Calu3 (cell line): Measurements from ENCODE around the gene KRTAP10-6. TPM values are rescaled to one million over a fixed set of nuclear protein-coding genes. Genes with fewer than 3 reads are reported as not detected.

ENCODE experiments used
- BruUV-seq: library from RNA; stranded (reverse); fragments of 400-500 nt; replicated peaks from 2 replicates; lab custom pipeline; 2021; lab: Mats Ljungman, UMichigan
- CTCF ChIA-PET: fragments of 300-600 bp; sonication (Branson Sonifier 250); formaldehyde crosslinking; loops from one replicate; lab custom pipeline; 2022; ENCODE audit warnings: antibody characterized with exemption; lab: Charles Lee
- DNase-seq: peaks from one replicate; pipeline ENCODE4 v3.0.0; 2022
- H3K27ac Mint-ChIP-seq: one replicate; pipeline ENCODE4 v1.8.0; 2022; ENCODE audit warnings: mixed read lengths; ENCODE audit not compliant: unreplicated experiment
- H3K27me3 Mint-ChIP-seq: one replicate; pipeline ENCODE4 v1.8.0; 2022; ENCODE audit warnings: mixed read lengths; ENCODE audit not compliant: unreplicated experiment
- H3K36me3 Mint-ChIP-seq: one replicate; pipeline ENCODE4 v1.8.0; 2022; ENCODE audit warnings: mild to moderate bottlenecking, moderate library complexity, mixed read lengths; ENCODE audit not compliant: insufficient read depth, unreplicated experiment
- H3K4me1 Mint-ChIP-seq: one replicate; pipeline ENCODE4 v1.8.0; 2022; ENCODE audit warnings: mild to moderate bottlenecking, low read depth, mixed read lengths; ENCODE audit not compliant: unreplicated experiment
- H3K4me3 Mint-ChIP-seq: one replicate; pipeline ENCODE4 v1.8.0; 2022; ENCODE audit warnings: mild to moderate bottlenecking, low read depth, moderate library complexity, mixed read lengths; ENCODE audit not compliant: unreplicated experiment
- H3K9me3 Mint-ChIP-seq: one replicate; pipeline ENCODE4 v1.8.0; 2022; ENCODE audit warnings: low read depth, mixed read lengths; ENCODE audit not compliant: unreplicated experiment
- intact Hi-C: fragments of 100-400 bp; cut with micrococcal nuclease; formaldehyde crosslinking; loops from one replicate; pipeline ENCODE4 v1.10.0; 2022; ENCODE audit not compliant: unreplicated experiment
- total RNA-seq: library from RNA; stranded (reverse); gene quantifications from 2 replicates; pipeline ENCODE4 v1.2.3, GENCODE V29; 2022
- TF ChIP-seq, protein P1 (sequence below): fragments of 200-600 bp; IDR thresholded peaks from one replicate; pipeline ENCODE4 v1.8.0; 2022; ENCODE audit warnings: antibody characterized with exemption; ENCODE audit not compliant: unreplicated experiment

The KRTAP10-6 gene
- total RNA-seq, 1 experiment from 2014 or later, result not detected

DNA sequence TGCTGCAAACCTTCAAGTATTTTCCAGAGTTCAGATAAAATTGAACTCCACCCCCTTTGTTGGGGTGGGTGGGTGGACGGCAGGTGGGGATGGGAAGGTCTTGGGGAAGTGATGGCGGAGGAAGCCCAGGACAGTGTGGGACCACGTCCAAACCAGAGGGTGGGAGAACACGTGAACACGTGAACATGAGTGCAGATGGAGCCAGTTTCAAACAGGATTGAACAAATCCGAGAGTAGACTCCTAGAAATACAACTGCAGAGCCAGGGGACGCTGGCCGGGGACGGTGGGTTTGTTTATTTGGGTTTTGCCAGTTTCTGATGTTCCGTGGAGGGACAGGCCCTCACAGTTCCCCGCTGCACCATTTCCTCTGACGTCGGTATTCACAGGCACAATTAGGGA lies 43.9 kb downstream of the KRTAP10-6 start:
- H3K4me3 Mint-ChIP-seq, result no peak overlapping the region
- intact Hi-C loops, result no loop called here
- peaks cover 85% of the 10 kb centered on the region for H3K27me3 Mint-ChIP-seq
- peaks cover 9% of the 10 kb centered on the region for H3K4me1 Mint-ChIP-seq
- peaks cover 3% of the 10 kb centered on the region for H3K9me3 Mint-ChIP-seq
- DNase-seq, result no peak
- H3K36me3 Mint-ChIP-seq, result no peaks in the 10 kb centered on the region
- CTCF ChIA-PET, result no interaction called here
- TF ChIP-seq, protein P1, sequence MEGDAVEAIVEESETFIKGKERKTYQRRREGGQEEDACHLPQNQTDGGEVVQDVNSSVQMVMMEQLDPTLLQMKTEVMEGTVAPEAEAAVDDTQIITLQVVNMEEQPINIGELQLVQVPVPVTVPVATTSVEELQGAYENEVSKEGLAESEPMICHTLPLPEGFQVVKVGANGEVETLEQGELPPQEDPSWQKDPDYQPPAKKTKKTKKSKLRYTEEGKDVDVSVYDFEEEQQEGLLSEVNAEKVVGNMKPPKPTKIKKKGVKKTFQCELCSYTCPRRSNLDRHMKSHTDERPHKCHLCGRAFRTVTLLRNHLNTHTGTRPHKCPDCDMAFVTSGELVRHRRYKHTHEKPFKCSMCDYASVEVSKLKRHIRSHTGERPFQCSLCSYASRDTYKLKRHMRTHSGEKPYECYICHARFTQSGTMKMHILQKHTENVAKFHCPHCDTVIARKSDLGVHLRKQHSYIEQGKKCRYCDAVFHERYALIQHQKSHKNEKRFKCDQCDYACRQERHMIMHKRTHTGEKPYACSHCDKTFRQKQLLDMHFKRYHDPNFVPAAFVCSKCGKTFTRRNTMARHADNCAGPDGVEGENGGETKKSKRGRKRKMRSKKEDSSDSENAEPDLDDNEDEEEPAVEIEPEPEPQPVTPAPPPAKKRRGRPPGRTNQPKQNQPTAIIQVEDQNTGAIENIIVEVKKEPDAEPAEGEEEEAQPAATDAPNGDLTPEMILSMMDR, result no peak
- BruUV-seq, result no TSS peak
- H3K27ac Mint-ChIP-seq, result no peak overlapping the region

DNA sequence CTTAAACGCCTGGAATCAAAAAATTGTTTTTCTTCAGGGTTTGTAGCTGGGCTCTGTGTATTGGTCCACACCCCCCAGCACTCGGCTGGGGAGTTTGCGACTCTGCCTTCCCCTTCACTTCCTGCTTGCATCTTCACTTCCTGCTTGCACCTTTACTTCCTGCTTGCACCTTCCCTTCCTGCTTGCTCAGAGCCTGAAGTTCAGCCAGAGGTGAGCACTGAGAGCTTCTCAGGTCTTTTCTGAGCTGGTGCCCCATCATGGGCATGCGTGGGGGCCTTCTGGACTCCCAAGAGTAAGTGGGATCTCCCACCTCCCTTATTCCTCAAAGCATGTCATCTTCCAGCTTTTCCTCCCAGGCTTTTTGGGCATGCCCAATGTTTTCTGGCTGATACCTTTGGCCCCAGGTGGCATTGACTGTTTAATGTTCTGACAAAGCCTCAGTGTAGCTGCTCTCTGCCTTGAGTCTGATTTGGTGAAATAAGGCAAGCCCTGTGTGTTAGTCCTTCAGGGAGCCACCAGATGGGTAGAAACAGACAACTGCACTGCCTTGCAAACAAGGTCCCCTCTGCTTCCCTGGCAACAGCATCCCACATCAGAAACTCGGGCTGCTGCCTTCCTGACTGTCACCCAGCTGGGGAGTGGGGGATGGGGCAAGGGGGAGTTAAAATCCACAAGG lies 44.5 kb downstream of the KRTAP10-6 start:
- no TSS peak for BruUV-seq
- peaks cover 3% of the 10 kb centered on the region for H3K9me3 Mint-ChIP-seq
- DNase-seq, result no peak
- TF ChIP-seq, protein P1, result no peak
- H3K27ac Mint-ChIP-seq, result no peak overlapping the region
- H3K4me1 Mint-ChIP-seq, result peaks cover 9% of the 10 kb centered on the region
- no peak overlapping the region for H3K4me3 Mint-ChIP-seq
- CTCF ChIA-PET, result no interaction called here
- peaks cover 79% of the 10 kb centered on the region for H3K27me3 Mint-ChIP-seq
- H3K36me3 Mint-ChIP-seq, result no peaks in the 10 kb centered on the region
- intact Hi-C loops, result no loop called here

DNA sequence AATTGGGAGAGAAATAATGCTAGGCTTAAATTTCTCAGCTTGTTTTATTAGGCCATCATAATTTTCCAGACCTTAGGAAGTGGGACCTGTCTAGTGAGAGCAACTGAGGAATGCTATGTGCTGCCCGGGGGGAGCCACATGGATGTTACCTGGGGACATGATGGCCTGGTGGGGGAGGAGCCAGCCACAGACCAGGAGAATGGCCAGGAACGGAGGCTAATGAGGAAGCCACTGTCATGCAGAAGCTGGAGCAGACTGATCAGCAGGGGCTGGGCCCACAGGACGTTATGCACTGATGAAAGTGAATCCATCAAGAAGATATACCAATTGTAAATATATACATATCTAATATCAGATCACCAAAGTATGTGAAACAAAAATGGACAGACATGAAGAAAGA lies 47.7 kb downstream of the KRTAP10-6 start:
- H3K9me3 Mint-ChIP-seq, result peaks cover 3% of the 10 kb centered on the region
- no peaks in the 10 kb centered on the region for H3K36me3 Mint-ChIP-seq
- no peak overlapping the region for H3K27ac Mint-ChIP-seq
- TF ChIP-seq, protein P1, result no peak
- H3K4me1 Mint-ChIP-seq, result no peaks in the 10 kb centered on the region
- CTCF ChIA-PET, result no interaction called here
- H3K4me3 Mint-ChIP-seq, result no peak overlapping the region
- DNase-seq, result no peak
- intact Hi-C loops, result no loop called here
- BruUV-seq, result no TSS peak
- peaks cover 47% of the 10 kb centered on the region for H3K27me3 Mint-ChIP-seq

DNA sequence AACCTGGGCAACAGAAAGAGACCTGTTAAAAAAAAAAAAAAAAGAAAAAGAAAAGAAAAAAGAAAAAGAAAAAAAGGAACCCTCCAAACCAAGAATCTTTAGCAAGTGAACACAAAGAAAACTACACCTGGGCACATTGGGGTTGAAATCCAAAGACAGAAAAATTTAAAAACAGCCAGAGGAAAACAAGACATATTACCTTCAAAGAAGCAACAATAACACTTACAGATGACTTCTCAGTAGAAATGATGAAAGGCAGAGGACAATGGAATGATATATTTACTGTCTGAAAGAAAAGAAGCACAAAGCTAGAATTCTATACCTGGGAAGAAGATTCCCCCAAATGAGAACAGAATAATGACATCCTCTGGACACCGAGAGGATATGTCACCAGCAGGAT lies 49.6 kb downstream of the KRTAP10-6 start:
- Mint-ChIP-seq H3K4me3 (no peak overlapping the region), H3K9me3 (peaks cover 3% of the 10 kb centered on the region), H3K4me1 (no peaks in the 10 kb centered on the region), H3K27me3 (peaks cover 28% of the 10 kb centered on the region), H3K36me3 (no peaks in the 10 kb centered on the region), H3K27ac (no peak overlapping the region)
- DNase-seq, result no peak
- intact Hi-C loops, result no loop called here
- no TSS peak for BruUV-seq
- TF ChIP-seq, protein P1, result no peak
- CTCF ChIA-PET, result no interaction called here

Other genes starting within 250 kb of the KRTAP10-6 start
- gene TRPM2, start 238.9 kb downstream of the KRTAP10-6 start, total RNA-seq, result not detected in 2 replicates
- gene LRRC3, start 137.0 kb downstream of the KRTAP10-6 start, total RNA-seq, result 0.40 and 0.61 TPM in 2 replicates
- gene KRTAP10-1, start 52.3 kb downstream of the KRTAP10-6 start, total RNA-seq, result not detected in 2 replicates
- not detected in 2 replicates for gene KRTAP10-2, start 41.0 kb downstream of the KRTAP10-6 start, total RNA-seq
- gene KRTAP10-3, start 33.7 kb downstream of the KRTAP10-6 start, total RNA-seq, result not detected in 2 replicates
- not detected in 2 replicates for gene KRTAP10-4, start 18.8 kb downstream of the KRTAP10-6 start, total RNA-seq
- not detected in 2 replicates for gene KRTAP10-5, start 11.9 kb downstream of the KRTAP10-6 start, total RNA-seq
- gene KRTAP10-7, start 8.1 kb upstream of the KRTAP10-6 start, total RNA-seq, result not detected in 2 replicates
- not detected in 2 replicates for gene KRTAP10-8, start 19.6 kb upstream of the KRTAP10-6 start, total RNA-seq
- gene KRTAP10-9, start 34.6 kb upstream of the KRTAP10-6 start, total RNA-seq, result not detected in 2 replicates
- not detected in 2 replicates for gene KRTAP10-10, start 44.9 kb upstream of the KRTAP10-6 start, total RNA-seq
- gene KRTAP10-11, start 53.9 kb upstream of the KRTAP10-6 start, total RNA-seq, result not detected in 2 replicates
- not detected in 2 replicates for gene KRTAP12-4, start 62.2 kb upstream of the KRTAP10-6 start, total RNA-seq
- not detected in 2 replicates for gene KRTAP12-3, start 65.4 kb upstream of the KRTAP10-6 start, total RNA-seq
- gene KRTAP12-2, start 74.4 kb upstream of the KRTAP10-6 start, total RNA-seq, result not detected in 2 replicates
- not detected in 2 replicates for gene KRTAP12-1, start 89.7 kb upstream of the KRTAP10-6 start, total RNA-seq
- not detected in 2 replicates for gene KRTAP10-12, start 104.7 kb upstream of the KRTAP10-6 start, total RNA-seq
- gene TSPEAR, start 119.1 kb upstream of the KRTAP10-6 start, total RNA-seq, result not detected in 2 replicates
- gene UBE2G2, start 209.3 kb upstream of the KRTAP10-6 start, total RNA-seq, result 61.7 and 70.8 TPM in 2 replicates
- gene SUMO3, start 225.6 kb upstream of the KRTAP10-6 start, total RNA-seq, result 56.7 and 58.1 TPM in 2 replicates